Neural cell (in vitro differentiated cells): ENCODE data around the gene SFMBT1. TPM values are rescaled to one million over a fixed set of nuclear protein-coding genes. Genes with fewer than 3 reads are reported as not detected.

Experiments used
- H2AFZ ChIP-seq: fragments of 200-600, 300-800 bp; sonication (generic), shearing (Covaris generic); 2 replicates; pipeline ENCODE4 v1.6.0; 2014; ENCODE audit warnings: low read depth, mild to moderate bottlenecking, antibody characterized with exemption, low read length, moderate library complexity
- H3F3A ChIP-seq: fragments of 200-600 bp; shearing (Covaris generic); 2 replicates; pipeline ENCODE4 v1.6.1; 2016; ENCODE audit warnings: mild to moderate bottlenecking, moderate library complexity, mixed read lengths, antibody characterized with exemption, low read length; ENCODE audit not compliant: insufficient read depth, poor library complexity, severe bottlenecking
- H3K27ac ChIP-seq: fragments of 200-600, 300-800 bp; sonication (generic), shearing (Covaris generic); 2 replicates; pipeline ENCODE4 v1.5.1; 2014; ENCODE audit warnings: mild to moderate bottlenecking, low read length, moderate library complexity
- H3K27me3 ChIP-seq: fragments of 300-800, 200-600 bp; sonication (generic), shearing (Covaris generic); 2 replicates; pipeline ENCODE4 v1.6.0; 2014; ENCODE audit warnings: mild to moderate bottlenecking, low read depth, low read length, moderate library complexity; ENCODE audit not compliant: insufficient read depth
- H3K36me3 ChIP-seq: fragments of 300-800, 200-600 bp; sonication (generic), shearing (Covaris generic); 2 replicates; pipeline ENCODE4 v1.5.1; 2014; ENCODE audit warnings: mild to moderate bottlenecking, antibody characterized with exemption, low read length, moderate library complexity; ENCODE audit not compliant: insufficient read depth
- H3K4me2 ChIP-seq: fragments of 300-800, 200-600 bp; sonication (generic), shearing (Covaris generic); 2 replicates; pipeline ENCODE4 v1.6.0; 2014; ENCODE audit warnings: mild to moderate bottlenecking, low read length
- H3K4me3 ChIP-seq: fragments of 300-800, 200-600 bp; sonication (generic), shearing (Covaris generic); 2 replicates; pipeline ENCODE4 v1.5.1; 2014; ENCODE audit warnings: mild to moderate bottlenecking, low read length, moderate library complexity
- H3K79me2 ChIP-seq: fragments of 200-600 bp; shearing (Covaris generic); replicated peaks from 2 replicates; pipeline ENCODE4 v1.6.0; 2014; ENCODE audit warnings: mild to moderate bottlenecking, low read length, moderate library complexity; ENCODE audit not compliant: insufficient read depth
- H3K9ac ChIP-seq: fragments of 300-800, 200-600 bp; sonication (generic), shearing (Covaris generic); 2 replicates; pipeline ENCODE4 v1.6.1; 2016; ENCODE audit warnings: mild to moderate bottlenecking, low read length, mixed read lengths
- H3K9me2 ChIP-seq: fragments of 200-600 bp; shearing (Covaris generic); 2 replicates; pipeline ENCODE4 v1.6.1; 2016; ENCODE audit warnings: mild to moderate bottlenecking, low read length, mixed read lengths; ENCODE audit not compliant: insufficient read depth
- H3K9me3 ChIP-seq: fragments of 200-600, 300-800 bp; sonication (generic), shearing (Covaris generic); 2 replicates; pipeline ENCODE4 v1.6.1; 2016; ENCODE audit warnings: mild to moderate bottlenecking, mixed run types, low read length, moderate library complexity, mixed read lengths
- H4K20me1 ChIP-seq: fragments of 200-600 bp; shearing (Covaris generic); 2 replicates; pipeline ENCODE4 v1.6.1; 2016; ENCODE audit warnings: mild to moderate bottlenecking, mixed run types; ENCODE audit not compliant: insufficient read depth
- CTCF ChIP-seq: fragments of 450-650 bp; IDR thresholded peaks from 2 replicates; pipeline ENCODE4 v1.5.1; 2014; ENCODE audit warnings: antibody characterized with exemption, mild to moderate bottlenecking, moderate library complexity; ENCODE audit not compliant: poor library complexity, severe bottlenecking
- EP300 ChIP-seq: fragments of 450-650 bp; conservative IDR thresholded peaks from 2 replicates; pipeline ENCODE4 v1.6.1; 2014; ENCODE audit warnings: antibody characterized with exemption, mild to moderate bottlenecking, moderate library complexity; ENCODE audit not compliant: poor library complexity, severe bottlenecking
- EZH2 ChIP-seq: fragments of 200-600, 300-800 bp; shearing (Covaris generic), sonication (generic); IDR thresholded peaks from 2 replicates; pipeline ENCODE4 v1.6.1; 2014; ENCODE audit warnings: antibody characterized with exemption, low read length, borderline replicate concordance, mild to moderate bottlenecking; ENCODE audit not compliant: insufficient read depth, poor library complexity, severe bottlenecking
- MXI1 ChIP-seq: fragments of 450-650 bp; conservative IDR thresholded peaks from 2 replicates; pipeline ENCODE4 v1.6.1; 2014; ENCODE audit warnings: antibody characterized with exemption, mild to moderate bottlenecking; ENCODE audit not compliant: poor library complexity, severe bottlenecking
- POLR2AphosphoS5 ChIP-seq: IDR thresholded peaks from 2 replicates; pipeline ENCODE4 v1.6.1; 2012
- RAD21 ChIP-seq: fragments of 450-650 bp; conservative IDR thresholded peaks from 2 replicates; pipeline ENCODE4 v1.6.1; 2014; ENCODE audit warnings: antibody characterized with exemption, mild to moderate bottlenecking, moderate library complexity
- SMC3 ChIP-seq: fragments of 450-650 bp; conservative IDR thresholded peaks from 2 replicates; pipeline ENCODE4 v1.6.1; 2014; ENCODE audit warnings: antibody characterized with exemption, mild to moderate bottlenecking, moderate library complexity; ENCODE audit not compliant: poor library complexity
- TAF1 ChIP-seq: IDR thresholded peaks from 2 replicates; pipeline ENCODE4 v1.6.1; 2012; ENCODE audit warnings: low read depth
- polyA plus RNA-seq: library from polyadenylated mRNA; depleted of rRNA; stranded (reverse); fragments of >200 nt; gene quantifications from 2 replicates; pipeline ENCODE4 v1.2.3, GENCODE V29; 2014
- TF ChIP-seq, protein P1 (sequence below): IDR thresholded peaks from 2 replicates; pipeline ENCODE4 v1.6.1; 2012; ENCODE audit warnings: borderline replicate concordance

The SFMBT1 gene
- polyA plus RNA-seq, 1 donor from 2014 or later, result 17.3 TPM

DNA sequence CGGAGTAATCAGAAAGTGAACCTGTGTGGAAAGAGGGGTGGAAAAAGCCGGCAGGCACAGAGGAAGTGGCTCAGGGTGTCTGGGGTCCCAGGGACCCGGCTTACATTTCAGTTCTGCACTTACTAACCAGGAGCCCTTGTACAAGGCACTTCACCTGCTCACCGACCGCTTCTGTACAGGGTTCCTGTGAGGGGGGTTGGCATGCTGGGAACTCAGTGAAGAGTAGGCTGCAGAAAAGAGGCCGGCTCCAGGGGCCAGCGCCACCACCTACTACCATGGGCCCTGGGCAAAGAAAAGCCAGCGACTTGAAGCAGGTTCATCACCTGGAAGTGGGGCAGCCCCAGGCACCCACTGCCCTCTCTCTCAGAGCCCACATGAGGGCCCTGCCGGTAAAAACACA, 154.7 kb downstream of the SFMBT1 start:
- Histone ChIP-seq H3K27me3 (no peaks in the 10 kb centered on the region), H3K4me3 (no peak overlapping the region), H4K20me1 (no peaks in the 10 kb centered on the region), H3K9me2 (no peaks in the 10 kb centered on the region), H3K27ac (no peak overlapping the region), H3K4me2 (no peak overlapping the region), H3K36me3 (no peaks in the 10 kb centered on the region), H2AFZ (no peak overlapping the region), H3F3A (no peaks in the 10 kb centered on the region), H3K9me3 (no peaks in the 10 kb centered on the region), H3K9ac (no peak overlapping the region), H3K79me2 (peaks cover 6% of the 10 kb centered on the region)
- TF ChIP-seq POLR2AphosphoS5 (no peak), EP300 (no peak), TAF1 (no peak), MXI1 (no peak), EZH2 (no peak), SMC3 (no peak), CTCF (no peak), RAD21 (no peak)
- TF ChIP-seq, protein P1, sequence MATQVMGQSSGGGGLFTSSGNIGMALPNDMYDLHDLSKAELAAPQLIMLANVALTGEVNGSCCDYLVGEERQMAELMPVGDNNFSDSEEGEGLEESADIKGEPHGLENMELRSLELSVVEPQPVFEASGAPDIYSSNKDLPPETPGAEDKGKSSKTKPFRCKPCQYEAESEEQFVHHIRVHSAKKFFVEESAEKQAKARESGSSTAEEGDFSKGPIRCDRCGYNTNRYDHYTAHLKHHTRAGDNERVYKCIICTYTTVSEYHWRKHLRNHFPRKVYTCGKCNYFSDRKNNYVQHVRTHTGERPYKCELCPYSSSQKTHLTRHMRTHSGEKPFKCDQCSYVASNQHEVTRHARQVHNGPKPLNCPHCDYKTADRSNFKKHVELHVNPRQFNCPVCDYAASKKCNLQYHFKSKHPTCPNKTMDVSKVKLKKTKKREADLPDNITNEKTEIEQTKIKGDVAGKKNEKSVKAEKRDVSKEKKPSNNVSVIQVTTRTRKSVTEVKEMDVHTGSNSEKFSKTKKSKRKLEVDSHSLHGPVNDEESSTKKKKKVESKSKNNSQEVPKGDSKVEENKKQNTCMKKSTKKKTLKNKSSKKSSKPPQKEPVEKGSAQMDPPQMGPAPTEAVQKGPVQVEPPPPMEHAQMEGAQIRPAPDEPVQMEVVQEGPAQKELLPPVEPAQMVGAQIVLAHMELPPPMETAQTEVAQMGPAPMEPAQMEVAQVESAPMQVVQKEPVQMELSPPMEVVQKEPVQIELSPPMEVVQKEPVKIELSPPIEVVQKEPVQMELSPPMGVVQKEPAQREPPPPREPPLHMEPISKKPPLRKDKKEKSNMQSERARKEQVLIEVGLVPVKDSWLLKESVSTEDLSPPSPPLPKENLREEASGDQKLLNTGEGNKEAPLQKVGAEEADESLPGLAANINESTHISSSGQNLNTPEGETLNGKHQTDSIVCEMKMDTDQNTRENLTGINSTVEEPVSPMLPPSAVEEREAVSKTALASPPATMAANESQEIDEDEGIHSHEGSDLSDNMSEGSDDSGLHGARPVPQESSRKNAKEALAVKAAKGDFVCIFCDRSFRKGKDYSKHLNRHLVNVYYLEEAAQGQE, result no peak

DNA sequence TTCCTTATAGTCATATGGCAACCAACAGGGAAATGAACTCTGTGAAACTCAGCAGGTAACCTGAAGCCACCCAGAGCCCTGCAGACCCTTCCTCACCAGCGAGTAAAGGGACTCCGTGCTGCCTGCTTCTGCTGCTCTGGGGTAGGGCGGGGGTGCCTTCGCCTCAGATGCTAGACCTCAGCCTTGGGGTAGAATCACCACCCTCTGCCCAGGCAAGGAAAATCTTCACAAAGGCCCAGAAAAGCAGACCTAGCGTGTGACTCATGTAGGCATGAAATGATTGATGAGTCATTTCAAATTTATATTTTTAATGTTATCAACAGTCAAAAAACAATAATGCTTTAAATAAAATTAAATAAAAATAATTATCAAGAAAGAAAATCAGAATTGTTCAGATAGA, 155.1 kb downstream of the SFMBT1 start:
- H3K9me3 ChIP-seq, result no peaks in the 10 kb centered on the region
- H3K9ac ChIP-seq, result no peak overlapping the region
- H3K36me3 ChIP-seq, result no peaks in the 10 kb centered on the region
- no peak for TF ChIP-seq MXI1
- TF ChIP-seq SMC3, result no peak
- no peak for TF ChIP-seq EZH2
- no peak for TF ChIP-seq CTCF
- TF ChIP-seq POLR2AphosphoS5, result no peak
- TF ChIP-seq, protein P1, result no peak
- no peak for TF ChIP-seq TAF1
- TF ChIP-seq RAD21, result no peak
- TF ChIP-seq EP300, result no peak
- no peak overlapping the region for H3K4me3 ChIP-seq
- no peaks in the 10 kb centered on the region for H3K9me2 ChIP-seq
- peaks cover 6% of the 10 kb centered on the region for H3K79me2 ChIP-seq
- H3K27me3 ChIP-seq, result no peaks in the 10 kb centered on the region
- H3F3A ChIP-seq, result no peaks in the 10 kb centered on the region
- no peak overlapping the region for H3K4me2 ChIP-seq
- H3K27ac ChIP-seq, result no peak overlapping the region
- H2AFZ ChIP-seq, result no peak overlapping the region
- H4K20me1 ChIP-seq, result no peaks in the 10 kb centered on the region
